GM18951 (cell line): ENCODE data around the gene PTPRN2.
"Not testable (repeated sequence)": the region's sequence is repeated elsewhere in the genome, so short reads cannot be mapped to it uniquely, and the experiment has no call there.

Experiments used
- POLR2A ChIP-seq: IDR thresholded peaks from 4 replicates; pipeline ENCODE4 v1.6.1; 2011; ENCODE audit warnings: mild to moderate bottlenecking; ENCODE audit not compliant: insufficient read length, insufficient read depth; ENCODE audit errors: extremely low read depth
- in situ Hi-C: fragments of 300-500 bp; cut with MboI; formaldehyde crosslinking; loops from one replicate; pipeline ENCODE4 v1.12.0; 2022; ENCODE audit warnings: low sequenced_read_pairs, mixed read lengths, inconsistent platforms; ENCODE audit not compliant: unreplicated experiment

Gene PTPRN2

GRCh38 chr7:157743781-157744525, 843.7 kb downstream of the PTPRN2 start:
- TF ChIP-seq POLR2A: no peak

GRCh38 chr7:157740251-157740798, 847.3 kb downstream of the PTPRN2 start:
- in situ Hi-C loops: no loop called here

More at GRCh38 chr7:157743781-157744525, 843.7 kb downstream of the PTPRN2 start:
- in situ Hi-C loops: no loop called here

GRCh38 chr7:157739650-157740049, 848.0 kb downstream of the PTPRN2 start:
- no peak for TF ChIP-seq POLR2A
- in situ Hi-C loops: no loop called here

More at GRCh38 chr7:157740251-157740798, 847.3 kb downstream of the PTPRN2 start:
- no peak for TF ChIP-seq POLR2A

GRCh38 chr7:157739031-157739430, 848.6 kb downstream of the PTPRN2 start:
- in situ Hi-C loops: no loop called here
- TF ChIP-seq POLR2A: no peak

GRCh38 chr7:157738066-157738460, 849.6 kb downstream of the PTPRN2 start:
- no peak for TF ChIP-seq POLR2A
- in situ Hi-C loops: no loop called here

- TF ChIP-seq POLR2A: no peak
- in situ Hi-C loops: no loop called here
Observed at GRCh38 chr7:157737151-157738065, 850.2 kb downstream of the PTPRN2 start.

- in situ Hi-C loops: no loop called here
- TF ChIP-seq POLR2A: no peak
Observed at GRCh38 chr7:157736341-157736740, 851.3 kb downstream of the PTPRN2 start.

GRCh38 chr7:157735826-157736225, 851.8 kb downstream of the PTPRN2 start:
- TF ChIP-seq POLR2A: no peak
- in situ Hi-C loops: no loop called here

GRCh38 chr7:157734676-157735640, 852.7 kb downstream of the PTPRN2 start:
- in situ Hi-C loops: no loop called here
- TF ChIP-seq POLR2A: no peak

- in situ Hi-C loops: not testable (repeated sequence)
Observed at GRCh38 chr7:157733760-157734395, 853.7 kb downstream of the PTPRN2 start.

GRCh38 chr7:157731126-157731525, 856.5 kb downstream of the PTPRN2 start:
- in situ Hi-C loops: no loop called here
- TF ChIP-seq POLR2A: no peak

GRCh38 chr7:157730614-157731013, 857.0 kb downstream of the PTPRN2 start:
- no peak for TF ChIP-seq POLR2A
- in situ Hi-C loops: no loop called here
